Measurements from ENCODE around the gene PRICKLE2.

Gene PRICKLE2

DNA sequence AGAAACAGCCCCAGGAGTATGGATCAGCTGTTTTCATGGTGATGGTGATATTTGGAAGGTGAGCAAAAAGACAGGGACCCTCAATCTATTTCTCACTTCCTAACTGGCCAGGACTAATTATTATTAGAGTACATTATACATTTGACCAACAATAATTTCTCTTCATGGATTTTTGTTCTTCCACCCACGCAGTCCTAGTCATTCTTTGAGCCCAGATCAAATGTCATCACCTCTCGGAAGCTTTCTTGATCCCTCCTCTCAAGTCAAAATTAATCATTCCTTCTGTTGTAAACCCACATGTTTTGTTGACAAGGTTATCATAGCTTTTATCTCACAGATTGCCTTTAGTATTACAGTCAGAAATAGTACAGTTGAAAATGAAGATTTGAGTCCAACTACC is 29.2 kb upstream of the PRICKLE2 start:
- DNase-seq (ENCODE audit: low read depth): no peak
- TF ChIP-seq CTCF (IDR thresholded peaks at IDR 0.05; ENCODE audit: control insufficient read depth, insufficient read depth, low read depth, low read length, missing control alignments): no peak
- no peak overlapping the region for H3K4me3 ChIP-seq (ENCODE audit: control insufficient read depth, low read depth, low read length)

- H3K4me3 ChIP-seq (ENCODE audit: control insufficient read depth, low read depth, low read length): no peak overlapping the region
- no peak for DNase-seq (ENCODE audit: low read depth)
- no peak for TF ChIP-seq CTCF (IDR thresholded peaks at IDR 0.05; ENCODE audit: control insufficient read depth, insufficient read depth, low read depth, low read length, missing control alignments)
Measured at GRCh38 chr3:64253689-64254088, 28.4 kb upstream of the PRICKLE2 start.

DNA sequence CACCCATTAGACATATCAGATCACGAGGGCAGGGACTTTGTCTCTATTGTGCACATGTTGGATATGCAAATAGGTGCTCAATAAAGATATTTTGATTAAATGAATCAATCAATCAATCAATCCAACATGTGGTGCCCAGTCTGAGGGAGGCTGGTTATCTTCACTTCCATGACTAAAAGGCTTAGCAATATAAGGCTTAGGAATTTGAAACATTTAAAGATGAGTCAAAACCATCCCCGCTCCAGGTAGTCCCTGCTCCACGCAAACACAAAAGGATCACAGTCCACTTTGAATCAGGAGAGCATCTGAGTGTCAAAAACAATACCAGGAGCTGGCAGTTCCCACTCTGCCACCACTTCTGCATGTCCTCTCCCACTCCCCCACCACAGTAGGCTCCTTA is 25.8 kb upstream of the PRICKLE2 start:
- no peak for DNase-seq (ENCODE audit: low read depth)
- H3K4me3 ChIP-seq (ENCODE audit: control insufficient read depth, low read depth, low read length): no peak overlapping the region
- no peak for TF ChIP-seq CTCF (IDR thresholded peaks at IDR 0.05; ENCODE audit: control insufficient read depth, insufficient read depth, low read depth, low read length, missing control alignments)

- H3K4me3 ChIP-seq (ENCODE audit: control insufficient read depth, low read depth, low read length): no peak overlapping the region
- TF ChIP-seq CTCF (IDR thresholded peaks at IDR 0.05; ENCODE audit: control insufficient read depth, insufficient read depth, low read depth, low read length, missing control alignments): no peak
- no peak for DNase-seq (ENCODE audit: low read depth)
Measured at GRCh38 chr3:64247991-64248646, 22.9 kb upstream of the PRICKLE2 start.

GRCh38 chr3:64244011-64244942 is 19.0 kb upstream of the PRICKLE2 start:
- no peak for DNase-seq (ENCODE audit: low read depth)
- TF ChIP-seq CTCF (IDR thresholded peaks at IDR 0.05; ENCODE audit: control insufficient read depth, insufficient read depth, low read depth, low read length, missing control alignments): peak; percentile 48
- no peak overlapping the region for H3K4me3 ChIP-seq (ENCODE audit: control insufficient read depth, low read depth, low read length)

DNA sequence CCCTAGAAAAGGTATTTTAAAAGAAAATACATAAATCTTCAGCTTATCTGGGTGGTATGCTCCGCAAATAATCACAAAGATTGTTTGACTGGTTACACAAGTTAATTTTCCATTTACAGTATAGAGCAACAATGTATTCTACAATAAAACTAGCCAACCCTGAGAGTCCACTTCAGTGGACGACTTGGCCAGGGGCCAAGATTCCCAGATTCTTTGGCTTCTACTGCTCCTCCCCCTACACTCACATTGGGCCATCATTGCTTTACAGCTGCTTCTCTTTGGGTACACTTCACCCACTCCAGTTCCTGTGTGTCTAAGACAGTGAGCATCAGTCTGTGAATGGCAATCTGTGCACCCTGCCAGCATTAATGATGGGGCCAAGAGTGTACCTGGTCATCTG is 17.2 kb upstream of the PRICKLE2 start:
- TF ChIP-seq CTCF (IDR thresholded peaks at IDR 0.05; ENCODE audit: control insufficient read depth, insufficient read depth, low read depth, low read length, missing control alignments): no peak
- H3K4me3 ChIP-seq (ENCODE audit: control insufficient read depth, low read depth, low read length): no peak overlapping the region
- no peak for DNase-seq (ENCODE audit: low read depth)
